ENCODE results near the gene RALGDS. TPM values are rescaled to one million over a fixed set of nuclear protein-coding genes. Genes with fewer than 3 reads are reported as not detected.

The RALGDS gene
- total and polyA plus RNA-seq, 9 of the 15 experiments (the other 6 are each of a cell fraction or from before 2014, with no cell fraction given) = 0.75 to 43.3 (median 27.1) TPM

DNA sequence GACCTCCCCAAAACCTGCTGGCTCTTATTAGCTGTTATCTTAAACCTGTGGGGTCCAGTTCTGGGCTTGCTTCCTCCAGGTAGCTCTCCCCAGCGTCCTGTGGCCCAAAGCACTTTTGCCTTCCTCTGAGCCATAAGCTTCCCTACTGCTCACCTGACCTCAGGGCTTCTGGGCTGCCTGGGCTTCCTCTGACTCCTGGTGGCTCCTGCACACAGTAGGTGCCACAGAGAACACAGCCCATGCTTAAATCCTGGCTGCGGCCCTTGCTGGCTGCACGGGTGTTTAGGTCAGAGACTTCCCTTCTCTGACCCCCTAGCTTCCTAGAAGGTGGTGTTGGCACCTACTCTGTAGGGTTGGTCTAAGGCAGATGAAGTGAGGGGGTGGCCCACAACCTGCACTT lies 2.5 kb downstream of the RALGDS start:
- Histone ChIP-seq H3K27ac (ENCODE audit: extremely low read depth, low read depth, low read length) (peak overlapping the region; percentile 18; the same call in 1 of the 3 replicates), H2AFZ (ENCODE audit: low read depth, low read length) (no peak overlapping the region), H3K9me3 (replicated peaks; ENCODE audit: control insufficient read depth, insufficient read depth, low read depth, low read length) (no peaks in the 10 kb centered on the region), H3K9ac (ENCODE audit: insufficient read depth in 1 of 2, low read depth in 2 of 2, low read length in 2 of 2) (peak overlapping the region in 1 of 2 experiments; percentile 94; a peak in 2 of 4 replicates), H3K79me2 (ENCODE audit: control insufficient read depth, insufficient read depth, low read length) (peaks cover 86% of the 10 kb centered on the region), H4K20me1 (replicated peaks; ENCODE audit: control insufficient read depth, insufficient read depth, low read length) (peaks cover 20% of the 10 kb centered on the region), H3K4me2 (ENCODE audit: insufficient read depth, low read length) (no peak overlapping the region), H3K4me1 (replicated peaks in 1 of 2; ENCODE audit: control insufficient read depth in 2 of 2, insufficient read depth in 2 of 2, low read length in 2 of 2) (peaks cover 54 to 95% of the 10 kb centered on the region in 2 experiments), H3K4me3 (no peak overlapping the region), H3K27me3 (ENCODE audit: control insufficient read depth in 2 of 2, insufficient read depth in 2 of 2, low read length in 2 of 2) (no peaks in the 10 kb centered on the region), H3K9me1 (ENCODE audit: control insufficient read depth, insufficient read depth, low read length) (no peaks in the 10 kb centered on the region), H3K36me3 (ENCODE audit: control insufficient read depth, insufficient read depth, low read length) (peaks cover 17% of the 10 kb centered on the region; the same call in 2 of the 3 replicates)
- BruUV-seq (replicated peaks) = no TSS peak
- DNase-seq (ENCODE audit: extremely low read depth in 1 of 4, low spot score in 3 of 4) = no peak
- TF ChIP-seq ZKSCAN1 (IDR thresholded peaks at IDR 0.05; ENCODE audit: low read depth, low read length) (peak; percentile 85), ZNF263 (CRISPR knock-in tag; IDR thresholded peaks at IDR 0.05; ENCODE audit: borderline replicate concordance) (0 out of 2 replicates have a peak, but pooled peaks have one; percentile 14), FOXJ2 (tag; IDR thresholded peaks at IDR 0.05) (no peak), ZNF274 (IDR thresholded peaks at IDR 0.05; ENCODE audit: borderline replicate concordance, low read depth, low read length) (no peak), NEUROD1 (IDR thresholded peaks at IDR 0.05; ENCODE audit: borderline replicate concordance, low read depth, low read length, partially characterized antibody) (no peak)
- no peak for ATAC-seq
- no peak for FAIRE-seq
- WGBS (ENCODE audit: insufficient coverage, low coverage, missing lambda C conversion rate) = 87% methylated on average over 3 of the region's 3 CpGs
- intact Hi-C loops (cut with micrococcal nuclease) = no loop called here
- in situ Hi-C loops (cut with MboI) = no loop called here
- ChIA-PET CTCF (ENCODE audit: low intra/inter-chr PET ratio) (no interaction called here), POLR2A (interaction anchor here (0.7 to 2.8 kb wide), 4 partner anchors 10 to 244 kb away, joined by 3 to 12 read pairs (median 3); no protein-coding TSS in a partner anchor)

GRCh38 chr9:133118179-133118520 lies 2.9 kb downstream of the RALGDS start:
- in situ Hi-C loops (cut with MboI) = no loop called here

More at GRCh38 chr9:133118179-133118520, 2.9 kb downstream of the RALGDS start:
- peak overlapping the region in 1 of 2 experiments; percentile 65; a peak in 2 of 4 replicates for H3K9ac ChIP-seq (ENCODE audit: insufficient read depth in 1 of 2, low read depth in 2 of 2, low read length in 2 of 2)
- no peaks in the 10 kb centered on the region for H3K9me1 ChIP-seq (ENCODE audit: control insufficient read depth, insufficient read depth, low read length)
- peak; percentile 26 for FAIRE-seq
- H3K4me1 ChIP-seq (replicated peaks in 1 of 2; ENCODE audit: control insufficient read depth in 2 of 2, insufficient read depth in 2 of 2, low read length in 2 of 2) = peaks cover 52 to 97% of the 10 kb centered on the region in 2 experiments
- TF ChIP-seq ZBTB7A (IDR thresholded peaks at IDR 0.05; ENCODE audit: borderline replicate concordance, control insufficient read depth, low read depth, low read length) = 0 out of 2 replicates have a peak, but pooled peaks have one; percentile 17
- no peak for TF ChIP-seq CREM (IDR thresholded peaks at IDR 0.05; ENCODE audit: low read depth)
- TF ChIP-seq, protein P1, sequence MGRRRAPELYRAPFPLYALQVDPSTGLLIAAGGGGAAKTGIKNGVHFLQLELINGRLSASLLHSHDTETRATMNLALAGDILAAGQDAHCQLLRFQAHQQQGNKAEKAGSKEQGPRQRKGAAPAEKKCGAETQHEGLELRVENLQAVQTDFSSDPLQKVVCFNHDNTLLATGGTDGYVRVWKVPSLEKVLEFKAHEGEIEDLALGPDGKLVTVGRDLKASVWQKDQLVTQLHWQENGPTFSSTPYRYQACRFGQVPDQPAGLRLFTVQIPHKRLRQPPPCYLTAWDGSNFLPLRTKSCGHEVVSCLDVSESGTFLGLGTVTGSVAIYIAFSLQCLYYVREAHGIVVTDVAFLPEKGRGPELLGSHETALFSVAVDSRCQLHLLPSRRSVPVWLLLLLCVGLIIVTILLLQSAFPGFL (CRISPR knock-in tag; IDR thresholded peaks at IDR 0.05) = no peak
- CTCF ChIA-PET (ENCODE audit: low intra/inter-chr PET ratio) = no interaction called here
- no peak overlapping the region for H3K27ac ChIP-seq (ENCODE audit: extremely low read depth, low read depth, low read length)
- ATAC-seq = no peak
- DNase-seq (ENCODE audit: extremely low read depth in 1 of 4, low spot score in 3 of 4) = no peak
- no peak overlapping the region for H3K4me2 ChIP-seq (ENCODE audit: insufficient read depth, low read length)
- no peak overlapping the region for H2AFZ ChIP-seq (ENCODE audit: low read depth, low read length)
- POLR2A ChIA-PET = interaction anchor here (1.0 to 2.8 kb wide), 3 partner anchors 9 to 14 kb away, joined by 3 to 12 read pairs (median 4); no protein-coding TSS in a partner anchor
- no peaks in the 10 kb centered on the region for H3K9me3 ChIP-seq (replicated peaks; ENCODE audit: control insufficient read depth, insufficient read depth, low read depth, low read length)
- peaks cover 20% of the 10 kb centered on the region for H4K20me1 ChIP-seq (replicated peaks; ENCODE audit: control insufficient read depth, insufficient read depth, low read length)
- BruUV-seq (replicated peaks) = no TSS peak
- peaks cover 17% of the 10 kb centered on the region; the same call in 2 of the 3 replicates for H3K36me3 ChIP-seq (ENCODE audit: control insufficient read depth, insufficient read depth, low read length)
- no peak overlapping the region for H3K4me3 ChIP-seq
- WGBS (ENCODE audit: insufficient coverage, low coverage, missing lambda C conversion rate) = 58% methylated on average over 3 of the region's 3 CpGs
- peaks cover 90% of the 10 kb centered on the region for H3K79me2 ChIP-seq (ENCODE audit: control insufficient read depth, insufficient read depth, low read length)
- no peaks in the 10 kb centered on the region for H3K27me3 ChIP-seq (ENCODE audit: control insufficient read depth in 2 of 2, insufficient read depth in 2 of 2, low read length in 2 of 2)
- intact Hi-C loops (cut with micrococcal nuclease) = no loop called here
